ENCODE measurements around the gene DLGAP1. TPM values are rescaled to one million over a fixed set of nuclear protein-coding genes. Genes with fewer than 3 reads are reported as not detected.

Gene DLGAP1
- total RNA-seq, 4 donors from 2014 or later = 2.0 to 4.7 (median 2.1) TPM; not detected in 1

GRCh38 chr18:3916082-3916481 lies 539.0 kb downstream of the DLGAP1 start:
- Histone ChIP-seq H3K4me1 (no peaks in the 10 kb centered on the region), H3K27me3 (no peaks in the 10 kb centered on the region), H3K36me3 (no peaks in the 10 kb centered on the region), H3K4me3 (no peak overlapping the region), H3K9me3 (no peaks in the 10 kb centered on the region), H3K27ac (no peak overlapping the region)
- WGBS = 43% methylated on average over 7 of the region's 7 CpGs
- TF ChIP-seq EP300 (IDR thresholded peaks at IDR 0.05) = no peak
- no peak for TF ChIP-seq CTCF (IDR thresholded peaks at IDR 0.05)
- TF ChIP-seq POLR2AphosphoS5 (IDR thresholded peaks at IDR 0.05) = no peak
- TF ChIP-seq POLR2A (IDR thresholded peaks at IDR 0.05) = no peak
- DNase-seq (ENCODE audit: low spot score in 2 of 2) = no peak

- H3K27ac ChIP-seq = no peak overlapping the region
- no peaks in the 10 kb centered on the region for H3K4me1 ChIP-seq
- no peaks in the 10 kb centered on the region for H3K27me3 ChIP-seq
- H3K36me3 ChIP-seq = no peaks in the 10 kb centered on the region
- H3K4me3 ChIP-seq = no peak overlapping the region
- WGBS = 100% methylated on average over 2 of the region's 2 CpGs
- DNase-seq (ENCODE audit: low spot score in 2 of 2) = no peak
- H3K9me3 ChIP-seq = no peaks in the 10 kb centered on the region
- no peak for TF ChIP-seq POLR2A (IDR thresholded peaks at IDR 0.05)
- TF ChIP-seq POLR2AphosphoS5 (IDR thresholded peaks at IDR 0.05) = no peak
- no peak for TF ChIP-seq EP300 (IDR thresholded peaks at IDR 0.05)
- no peak for TF ChIP-seq CTCF (IDR thresholded peaks at IDR 0.05)
These were observed 540.1 kb downstream of the DLGAP1 start for GRCh38 chr18:3914833-3915610.

- Histone ChIP-seq H3K36me3 (no peaks in the 10 kb centered on the region), H3K4me3 (no peak overlapping the region), H3K27me3 (no peaks in the 10 kb centered on the region), H3K9me3 (no peaks in the 10 kb centered on the region), H3K4me1 (no peaks in the 10 kb centered on the region), H3K27ac (no peak overlapping the region)
- TF ChIP-seq EP300 (IDR thresholded peaks at IDR 0.05) = no peak
- no peak for TF ChIP-seq CTCF (IDR thresholded peaks at IDR 0.05)
- TF ChIP-seq POLR2AphosphoS5 (IDR thresholded peaks at IDR 0.05) = no peak
- WGBS = 43% methylated on average over 3 of the region's 3 CpGs
- DNase-seq (ENCODE audit: low spot score in 2 of 2) = no peak
These were observed 541.0 kb downstream of the DLGAP1 start for GRCh38 chr18:3914109-3914508.

GRCh38 chr18:3912705-3913104 lies 542.4 kb downstream of the DLGAP1 start:
- DNase-seq (ENCODE audit: low spot score in 2 of 2) = no peak
- H3K36me3 ChIP-seq = no peaks in the 10 kb centered on the region
- H3K27ac ChIP-seq = no peak overlapping the region
- no peaks in the 10 kb centered on the region for H3K4me1 ChIP-seq
- H3K4me3 ChIP-seq = no peak overlapping the region
- WGBS = 76% methylated on average over 1 of the region's 1 CpG
- no peaks in the 10 kb centered on the region for H3K27me3 ChIP-seq
- TF ChIP-seq POLR2AphosphoS5 (IDR thresholded peaks at IDR 0.05) (no peak), EP300 (IDR thresholded peaks at IDR 0.05) (no peak), CTCF (IDR thresholded peaks at IDR 0.05) (no peak), POLR2A (IDR thresholded peaks at IDR 0.05) (no peak)
- H3K9me3 ChIP-seq = no peaks in the 10 kb centered on the region

GRCh38 chr18:3911413-3911812 lies 543.7 kb downstream of the DLGAP1 start:
- H3K27me3 ChIP-seq = no peaks in the 10 kb centered on the region
- no peak for DNase-seq (ENCODE audit: low spot score in 2 of 2)
- H3K4me3 ChIP-seq = no peak overlapping the region
- no peak for TF ChIP-seq POLR2A (IDR thresholded peaks at IDR 0.05)
- no peak for TF ChIP-seq POLR2AphosphoS5 (IDR thresholded peaks at IDR 0.05)
- no peak for TF ChIP-seq CTCF (IDR thresholded peaks at IDR 0.05)
- no peak for TF ChIP-seq EP300 (IDR thresholded peaks at IDR 0.05)
- H3K4me1 ChIP-seq = no peaks in the 10 kb centered on the region
- no peaks in the 10 kb centered on the region for H3K9me3 ChIP-seq
- H3K27ac ChIP-seq = no peak overlapping the region
- no peaks in the 10 kb centered on the region for H3K36me3 ChIP-seq
